GM18868 (cell line): ENCODE results near the gene VPS9D1.
"Not testable (repeated sequence)": the region's sequence is repeated elsewhere in the genome, so short reads cannot be mapped to it uniquely, and the experiment has no call there.

Source experiments
- ATAC-seq: cut with Tn5 transposase; IDR thresholded peaks from one replicate; pipeline ENCODE4 v1.9.1; 2021; ENCODE audit warnings: mild to moderate bottlenecking, moderate library complexity; ENCODE audit not compliant: unreplicated experiment

The VPS9D1 gene

DNA sequence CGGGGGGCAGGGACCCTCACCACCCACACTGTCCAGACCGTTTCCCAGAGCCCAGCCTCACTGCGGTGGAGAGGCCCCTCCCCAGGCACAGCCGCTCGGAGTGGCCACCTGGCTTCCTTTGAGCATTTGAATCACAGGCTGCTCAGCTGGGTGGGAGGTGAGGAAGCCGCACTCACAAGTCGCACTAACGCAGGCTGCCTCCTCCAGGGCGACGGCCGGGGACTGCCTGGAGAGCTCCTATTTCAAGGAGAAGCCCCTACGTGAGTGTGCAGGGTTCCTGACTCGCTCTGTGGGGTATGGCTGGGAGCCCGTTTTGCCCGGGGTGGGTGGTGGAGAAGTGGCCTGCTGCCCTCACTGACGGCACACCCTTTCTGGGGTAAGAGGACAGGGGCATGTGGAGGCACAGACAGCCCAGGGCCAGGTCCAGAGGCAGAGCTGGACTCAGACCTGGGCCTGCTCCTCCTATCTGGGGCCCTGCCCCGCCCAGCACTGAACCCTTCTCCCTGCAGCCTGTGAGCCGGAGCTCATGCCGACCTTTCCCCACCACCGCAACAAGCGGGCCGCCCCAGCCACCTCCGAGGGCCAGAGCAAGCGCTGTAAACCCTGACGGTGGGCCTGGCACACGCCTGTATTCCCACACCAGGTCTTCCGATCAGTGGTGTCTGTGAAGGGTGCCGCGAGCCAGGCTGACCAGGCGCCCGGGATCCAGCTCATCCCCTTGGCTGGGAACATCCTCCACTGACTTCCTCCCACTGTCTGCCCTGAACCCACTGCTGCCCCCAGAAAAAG lies 25.4 kb downstream of the VPS9D1 start:
- ATAC-seq, result no peak

DNA sequence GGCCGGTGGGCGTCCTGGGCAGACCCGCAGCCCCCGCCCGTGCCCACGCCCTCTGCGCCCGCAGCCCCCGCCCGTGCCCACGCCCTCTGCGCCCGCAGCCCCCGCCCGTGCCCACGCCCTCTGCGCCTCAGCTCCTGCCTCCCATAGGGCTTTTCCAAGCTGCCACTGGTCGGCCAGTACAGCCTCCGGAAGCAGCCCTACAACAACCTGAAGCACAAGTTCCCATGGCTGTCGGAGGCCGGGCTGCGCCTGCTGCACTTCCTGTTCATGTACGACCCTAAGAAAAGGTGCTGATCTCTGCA lies 26.0 kb downstream of the VPS9D1 start:
- ATAC-seq, result not testable (repeated sequence)

DNA sequence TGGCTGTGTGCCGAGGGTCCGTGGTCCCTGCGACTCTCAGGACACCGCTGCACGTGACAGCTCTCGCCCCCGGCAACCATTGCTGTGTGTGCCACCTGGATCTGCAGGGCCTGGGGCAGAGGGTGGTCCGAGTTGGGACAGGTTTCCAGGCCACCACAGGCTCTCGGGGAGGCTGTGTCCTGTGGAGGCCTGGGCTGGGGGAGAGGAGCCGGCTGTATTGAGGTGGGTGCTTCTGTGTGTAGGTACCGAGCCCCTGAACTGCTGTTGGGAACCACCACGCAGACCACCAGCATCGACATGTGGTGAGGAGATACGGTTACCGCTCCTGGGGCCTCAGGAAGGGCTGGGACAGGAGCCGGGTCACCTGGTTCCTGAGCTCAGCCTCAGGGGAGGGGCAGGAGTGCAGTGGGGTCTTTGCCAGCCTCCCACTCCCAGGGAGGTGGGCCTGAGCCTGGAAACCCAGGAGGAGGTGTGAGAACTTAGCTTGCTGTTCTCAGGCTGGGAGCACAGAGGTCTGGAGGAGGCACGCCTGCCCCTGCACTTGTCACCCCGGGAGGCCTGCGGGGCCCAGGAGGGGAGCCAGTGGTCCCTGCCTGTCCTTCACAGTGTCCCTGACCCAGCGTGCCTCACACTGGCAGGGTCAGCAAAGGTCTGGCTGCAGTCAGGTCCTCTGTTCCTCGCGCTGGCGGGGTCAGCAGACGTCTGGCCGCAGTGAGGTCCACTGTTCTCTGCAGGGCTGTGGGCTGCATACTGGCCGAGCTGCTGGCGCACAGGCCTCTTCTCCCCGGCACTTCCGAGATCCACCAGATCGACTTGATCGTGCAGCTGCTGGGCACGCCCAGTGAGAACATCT lies 26.5 kb downstream of the VPS9D1 start:
- no peak for ATAC-seq

DNA sequence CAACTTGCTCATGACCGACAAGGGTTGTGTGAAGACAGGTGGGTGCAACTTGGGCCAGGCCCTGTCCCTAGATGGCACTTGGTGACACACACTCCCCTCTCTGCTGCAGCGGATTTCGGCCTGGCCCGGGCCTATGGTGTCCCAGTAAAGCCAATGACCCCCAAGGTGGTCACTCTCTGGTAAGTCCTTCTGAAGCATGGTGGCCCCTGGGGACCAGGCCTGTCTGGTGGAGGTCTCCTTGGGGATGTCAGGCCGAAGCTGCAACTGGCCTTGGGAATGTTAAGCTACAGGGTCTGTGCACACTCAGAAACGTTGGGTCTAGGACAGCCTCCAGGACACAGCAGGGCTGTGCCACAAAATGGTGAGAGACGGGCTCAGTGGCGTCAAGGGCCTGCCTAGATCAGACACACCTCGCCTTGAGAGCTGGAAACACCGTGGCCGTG lies 27.4 kb downstream of the VPS9D1 start:
- ATAC-seq, result no peak

DNA sequence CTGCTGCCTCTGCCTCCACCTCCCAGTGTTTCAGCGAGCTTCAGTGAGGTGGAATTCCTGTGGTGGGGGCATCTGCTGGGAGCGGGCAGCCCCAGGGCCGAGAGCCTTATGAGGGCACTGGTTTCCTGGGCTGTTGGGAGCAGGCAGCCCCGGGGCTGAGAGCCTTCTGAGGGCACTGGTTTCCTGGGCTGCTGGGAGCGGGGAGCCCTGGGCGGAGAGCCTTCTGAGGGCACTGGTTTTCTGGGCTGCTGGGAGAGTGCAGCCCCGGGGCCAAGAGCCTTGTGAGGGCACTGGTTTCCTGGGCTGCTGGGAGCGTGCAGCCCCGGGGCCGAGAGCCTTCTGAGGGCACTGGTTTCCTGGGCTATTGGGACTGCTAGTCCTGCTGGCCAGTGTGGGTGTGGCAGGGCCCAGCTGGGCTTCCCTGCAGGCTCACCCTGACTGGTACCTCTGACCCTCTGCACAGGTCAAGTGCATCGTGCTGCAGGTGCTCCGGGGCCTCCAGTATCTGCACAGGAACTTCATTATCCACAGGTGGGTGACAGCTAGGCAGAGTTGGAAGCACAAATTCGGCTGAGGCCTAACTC lies 28.6 kb downstream of the VPS9D1 start:
- ATAC-seq, result no peak

DNA sequence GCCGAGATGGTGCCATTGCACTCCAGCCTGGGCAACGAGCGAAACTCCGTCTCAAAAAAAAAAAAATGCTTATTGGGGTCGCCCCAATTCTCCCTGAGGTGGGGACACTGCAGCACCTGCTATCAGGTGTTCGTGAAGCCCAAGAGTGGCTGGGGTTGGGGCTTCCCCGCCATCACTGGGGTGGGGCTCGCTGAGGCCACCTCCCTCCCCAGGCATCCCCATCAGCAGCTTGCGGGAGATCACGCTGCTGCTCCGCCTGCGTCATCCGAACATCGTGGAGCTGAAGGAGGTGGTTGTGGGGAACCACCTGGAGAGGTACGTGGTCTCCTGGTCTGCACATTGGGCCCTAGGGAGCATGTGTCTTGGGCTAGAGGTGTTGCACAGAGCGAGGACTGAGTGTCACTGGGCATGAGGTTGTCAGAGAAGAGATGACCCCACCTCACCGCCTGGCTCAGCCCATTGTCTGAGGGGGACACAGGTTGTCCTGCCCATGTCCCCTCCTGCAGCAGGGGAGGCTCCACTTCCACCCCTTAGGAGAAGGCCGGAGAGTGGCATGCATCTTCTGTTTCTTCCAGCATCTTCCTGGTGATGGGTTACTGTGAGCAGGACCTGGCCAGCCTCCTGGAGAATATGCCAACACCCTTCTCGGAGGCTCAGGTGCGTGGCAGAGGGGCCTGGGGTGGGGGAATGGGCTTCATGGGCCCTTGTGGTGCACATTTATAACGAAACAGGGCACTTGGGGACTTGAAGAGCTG lies 29.3 kb downstream of the VPS9D1 start:
- no peak for ATAC-seq

DNA sequence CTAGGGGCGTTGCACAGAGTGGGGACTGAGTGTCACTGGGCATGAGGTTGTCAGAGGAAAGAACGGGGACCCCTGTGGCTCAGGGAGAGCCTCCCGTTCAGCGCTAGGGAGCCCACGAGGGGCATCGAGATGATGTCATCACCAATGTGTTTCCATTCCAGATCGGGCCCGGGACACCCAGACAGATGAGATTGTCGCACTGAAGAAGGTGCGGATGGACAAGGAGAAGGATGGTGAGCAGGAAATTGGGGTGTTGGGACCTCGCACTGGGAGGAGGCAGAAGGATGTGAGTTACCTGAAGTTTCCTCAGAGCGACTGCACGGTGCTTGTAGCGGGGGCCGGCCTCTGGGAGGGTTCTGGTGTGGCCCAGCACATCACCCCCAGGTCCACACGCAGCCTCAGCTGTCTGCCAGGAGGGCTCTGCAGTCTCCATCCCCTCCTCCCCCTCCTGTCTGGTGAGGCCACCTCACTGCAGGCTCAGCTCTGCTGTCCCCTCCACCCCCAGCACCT lies 30.3 kb downstream of the VPS9D1 start:
- no peak for ATAC-seq

DNA sequence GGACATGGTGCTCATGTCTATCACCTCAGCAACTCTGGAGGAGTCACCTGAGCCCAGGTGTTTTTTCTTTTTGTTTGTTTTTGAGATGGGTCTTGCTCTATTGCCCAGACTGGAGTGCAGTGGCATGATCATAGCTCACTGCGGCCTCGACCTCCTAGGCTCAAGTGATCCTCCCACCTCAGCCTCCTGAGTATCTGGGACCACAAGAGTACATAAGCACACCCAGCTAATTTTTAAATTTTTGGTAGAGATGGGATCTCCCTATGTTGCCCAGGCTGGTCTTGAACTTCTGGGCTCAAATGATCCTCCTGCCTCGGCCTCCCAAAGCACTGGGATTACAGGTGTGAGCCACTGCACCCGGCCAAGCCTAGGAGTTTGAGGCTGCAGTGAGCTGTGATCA lies 31.1 kb downstream of the VPS9D1 start:
- ATAC-seq, result not testable (repeated sequence)

DNA sequence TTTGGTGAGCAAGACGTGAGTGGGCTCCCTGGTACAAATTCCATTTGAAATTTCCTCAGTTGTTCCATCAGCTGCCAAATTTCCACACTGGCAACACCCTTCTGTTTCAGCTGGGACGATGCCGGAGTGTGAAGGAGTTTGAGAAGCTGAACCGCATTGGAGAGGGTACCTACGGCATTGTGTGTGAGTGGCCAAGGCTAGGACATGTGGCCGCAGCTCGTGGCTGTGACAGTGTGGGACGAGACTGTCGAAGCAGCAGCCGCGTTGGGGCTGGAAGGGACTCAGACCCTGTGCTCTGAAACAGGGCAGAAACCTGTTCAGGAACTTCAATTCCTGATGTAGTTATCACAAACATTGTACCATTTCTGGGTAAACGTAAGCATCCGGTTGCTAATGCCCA lies 31.6 kb downstream of the VPS9D1 start:
- no peak for ATAC-seq

DNA sequence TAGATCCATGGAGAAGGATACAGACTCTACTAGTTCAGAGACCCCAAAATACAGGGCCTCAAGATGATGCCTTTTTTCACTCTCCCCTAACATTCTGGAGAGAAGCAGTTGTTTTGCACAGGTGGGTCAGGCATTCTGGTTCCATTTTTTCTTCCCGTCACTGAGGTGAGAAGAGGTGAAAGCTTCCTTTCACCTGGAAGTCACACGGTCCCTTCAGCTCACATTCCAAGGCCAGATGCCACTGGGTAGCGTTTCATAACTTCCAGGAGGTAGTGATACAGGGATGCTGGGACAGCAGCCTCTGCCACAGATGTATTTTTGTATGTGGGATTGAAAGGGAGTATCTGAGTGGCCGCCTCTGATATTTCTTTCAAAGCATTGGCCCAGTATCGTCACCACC lies 32.3 kb downstream of the VPS9D1 start:
- ATAC-seq, result no peak

DNA sequence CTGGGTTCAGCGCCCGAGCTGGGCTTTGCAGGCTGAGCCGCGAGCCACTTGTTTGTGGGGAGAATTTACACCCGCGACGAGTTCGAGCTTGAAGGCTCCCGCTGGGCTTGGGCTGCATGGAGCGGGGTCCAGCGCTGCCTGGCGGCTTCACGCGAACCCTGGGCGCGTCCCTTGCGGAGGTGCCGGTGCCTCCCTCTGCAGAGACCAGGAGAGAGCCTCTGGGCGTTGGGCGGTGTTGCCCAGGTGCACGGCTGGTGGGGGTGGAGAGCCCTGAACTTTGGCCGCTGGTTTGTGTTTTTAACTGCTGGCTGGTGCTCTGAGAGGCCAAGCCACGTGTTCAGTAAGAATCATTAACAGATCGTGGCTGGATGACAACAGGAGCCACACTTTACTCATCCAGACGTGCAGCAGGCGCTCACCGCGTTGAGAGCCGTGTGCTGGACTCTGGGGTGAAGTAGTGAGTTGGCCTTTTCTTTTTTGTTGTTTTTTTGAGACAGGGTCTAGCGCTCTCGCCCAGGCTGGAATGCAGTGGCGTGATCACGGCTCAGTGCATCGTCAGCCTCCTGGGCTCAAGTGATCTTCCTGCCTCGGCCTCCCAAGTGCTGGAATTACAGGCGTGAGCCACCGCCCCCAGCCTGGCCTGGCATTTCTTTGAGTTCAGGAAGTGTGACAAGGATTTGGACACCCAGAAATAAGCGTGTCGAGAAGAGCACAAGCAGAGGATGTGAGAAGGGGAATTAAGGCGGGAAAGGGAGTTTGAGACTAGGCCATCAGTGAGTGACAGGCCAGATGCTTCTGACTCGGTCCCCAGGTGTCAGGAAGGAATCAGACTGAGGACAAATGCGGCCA lies 33.4 kb downstream of the VPS9D1 start:
- ATAC-seq, result peak; percentile 10

DNA sequence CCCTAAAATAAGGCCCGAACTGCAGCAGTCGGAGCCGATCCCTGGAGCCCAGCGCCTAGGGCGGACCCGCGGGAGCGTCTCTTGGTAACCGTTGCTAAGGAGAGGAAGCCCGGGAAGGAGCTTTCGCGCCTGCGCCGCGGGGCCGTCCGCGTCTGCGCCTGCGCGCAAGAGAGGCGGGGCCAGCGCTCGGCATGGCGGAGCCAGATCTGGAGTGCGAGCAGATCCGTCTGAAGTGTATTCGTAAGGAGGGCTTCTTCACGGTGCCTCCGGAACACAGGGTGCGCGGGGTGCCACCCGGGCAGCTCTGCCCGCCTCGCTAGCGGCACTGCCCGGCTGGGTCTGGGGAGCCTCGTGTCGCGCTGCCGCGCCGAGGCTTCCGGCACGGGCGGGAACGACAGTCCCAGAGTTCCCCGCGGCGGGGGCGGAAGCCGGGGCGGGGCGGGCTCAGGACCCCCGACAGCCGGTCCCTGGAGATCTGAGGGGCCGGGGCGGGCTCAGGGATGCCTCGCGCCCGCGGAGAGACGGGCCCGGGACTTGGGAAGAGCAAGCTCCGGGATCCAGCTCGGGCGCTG lies 34.1 kb downstream of the VPS9D1 start, which contains the start of gene CDK10:
Gene CDK10 (plus strand): TSS at position 170 of the 572 bp plus-strand sequence. CDS start 22 bp downstream, at position 192.
- peak; percentile 80 for ATAC-seq

DNA sequence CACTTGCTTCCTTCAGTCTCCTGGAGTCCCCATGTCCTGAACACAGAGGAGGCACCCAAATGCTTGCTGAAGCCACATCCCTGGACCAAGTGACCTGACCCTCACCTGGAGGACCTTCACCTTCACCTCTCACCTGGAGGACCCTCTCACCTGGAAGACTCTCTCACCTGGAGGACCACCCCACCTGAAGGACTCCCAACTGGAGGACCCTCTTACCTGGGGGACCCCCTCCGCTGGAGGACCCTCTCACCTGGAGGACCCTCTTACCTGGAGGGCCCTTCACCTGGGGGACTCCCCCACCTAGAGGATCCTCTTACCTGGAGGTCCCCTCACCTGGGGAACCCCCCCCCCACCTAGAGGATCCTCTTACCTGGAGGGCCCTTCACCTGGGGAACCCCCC lies 34.8 kb downstream of the VPS9D1 start:
- no peak for ATAC-seq

DNA sequence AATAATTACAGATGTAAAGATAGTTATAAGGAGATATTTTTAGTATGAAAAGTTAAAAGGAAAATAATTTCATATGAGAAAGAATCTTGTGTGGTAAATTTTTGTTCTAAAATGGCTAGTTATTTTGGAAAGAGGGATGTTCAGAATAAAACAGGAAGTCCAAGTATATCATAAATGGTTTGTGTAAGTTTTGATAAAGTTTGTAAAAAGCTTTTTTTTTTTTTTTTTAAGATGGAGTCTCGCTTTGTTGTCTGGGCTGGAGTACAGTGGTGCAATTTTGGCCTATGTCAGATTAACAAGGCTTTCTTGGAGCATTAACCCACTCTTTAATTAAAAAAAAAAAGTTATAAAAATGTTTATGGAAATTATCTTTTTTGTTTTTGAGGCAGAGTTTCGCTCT lies 42.4 kb downstream of the VPS9D1 start:
- no peak for ATAC-seq

DNA sequence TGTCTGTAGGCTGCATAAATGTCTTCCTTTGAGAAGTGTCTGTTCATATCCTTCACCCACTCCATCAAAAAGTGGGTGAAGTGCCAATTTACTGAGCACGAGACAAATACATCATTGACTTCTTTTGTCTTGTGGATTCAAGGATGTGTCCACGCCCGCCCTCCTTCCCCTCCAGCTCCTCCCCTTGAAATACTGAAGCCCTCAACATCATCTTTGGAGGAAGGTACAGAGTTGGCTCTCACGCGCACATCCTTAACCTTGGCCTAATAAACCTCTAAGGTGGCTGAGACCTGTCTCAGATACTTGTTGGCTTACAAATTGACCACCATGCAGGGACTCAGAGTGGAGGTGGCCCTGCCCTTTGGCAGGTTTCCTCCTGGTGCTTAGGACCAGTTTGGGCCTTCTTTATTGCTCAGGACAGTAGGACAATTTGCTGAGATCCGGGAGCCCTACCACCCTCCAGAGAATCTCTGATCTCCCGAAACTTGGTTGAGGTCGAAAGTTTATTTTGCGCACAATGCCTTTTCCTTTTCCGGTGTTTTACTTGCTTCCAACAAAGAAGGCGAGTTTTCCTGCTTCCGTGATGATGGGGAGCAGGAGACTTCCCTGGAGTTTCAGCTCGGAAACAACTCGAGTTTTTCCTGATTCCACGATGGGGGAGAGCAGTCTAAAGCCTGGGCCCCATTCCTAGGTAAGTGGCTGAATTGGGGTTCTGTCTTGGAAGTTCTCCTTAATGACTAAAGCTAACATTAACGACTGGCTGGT lies 48.3 kb downstream of the VPS9D1 start:
- ATAC-seq, result no peak

DNA sequence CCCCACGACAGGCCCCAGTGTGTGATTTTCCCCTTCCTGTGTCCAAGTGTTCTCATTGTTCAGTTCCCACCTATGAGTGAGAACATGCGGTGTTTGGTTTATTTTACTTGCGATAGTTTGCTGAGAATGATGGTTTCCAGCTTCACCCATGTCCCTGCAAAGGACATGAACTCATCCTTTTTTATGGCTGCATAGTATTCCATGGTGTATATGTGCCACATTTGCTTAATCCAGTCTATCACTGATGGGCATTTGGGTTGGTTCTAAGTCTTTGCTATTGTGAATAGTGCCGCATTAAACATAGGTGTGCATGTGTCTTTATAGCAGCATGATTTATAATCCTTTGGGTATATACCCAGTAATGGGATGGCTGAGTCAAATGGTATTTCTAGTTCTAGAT lies 49.1 kb downstream of the VPS9D1 start:
- not testable (repeated sequence) for ATAC-seq

DNA sequence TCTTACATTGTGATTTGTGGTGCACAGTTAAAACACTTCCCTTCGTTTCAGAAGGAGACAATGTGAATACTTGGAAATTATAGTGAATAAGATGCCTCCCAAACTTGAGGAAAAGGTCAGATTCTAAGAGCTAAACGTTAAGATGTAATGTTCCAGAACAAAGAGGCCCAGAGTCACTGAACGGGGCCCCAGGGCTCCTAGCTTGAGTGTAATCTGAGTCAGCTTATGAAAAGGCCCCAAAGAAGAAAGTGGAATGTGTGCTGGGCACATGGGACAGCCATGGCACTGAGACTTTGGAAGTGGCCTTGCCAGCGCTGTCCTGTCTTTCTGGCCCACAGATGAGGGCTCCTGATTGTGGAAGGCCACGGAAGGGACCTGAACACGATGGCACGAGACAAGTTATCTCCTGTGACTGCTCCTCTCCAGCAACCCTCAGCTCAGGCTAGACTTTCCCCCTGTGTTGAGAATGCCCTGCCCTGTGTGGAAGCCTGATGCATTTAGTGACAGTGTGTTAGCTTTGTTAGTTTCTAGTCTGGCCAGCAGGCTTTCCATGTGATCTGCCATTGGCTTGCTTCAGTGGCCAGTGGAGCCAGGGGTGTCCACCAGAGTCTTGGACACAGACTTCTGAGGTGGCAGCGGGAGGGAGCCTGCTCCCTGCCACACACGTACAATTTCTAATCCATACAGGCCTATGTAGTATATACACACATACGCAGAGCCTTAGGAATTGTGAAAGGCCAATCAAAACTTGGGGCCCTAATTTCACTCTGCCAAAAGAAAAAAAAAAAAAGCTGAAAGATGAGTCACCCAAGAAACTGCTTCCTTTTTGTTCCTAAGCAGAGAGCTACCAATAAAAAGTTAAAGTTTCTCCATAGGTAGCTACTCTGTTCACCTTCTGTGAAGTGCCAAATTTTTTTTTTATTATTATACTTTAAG lies 49.9 kb downstream of the VPS9D1 start:
- no peak for ATAC-seq

DNA sequence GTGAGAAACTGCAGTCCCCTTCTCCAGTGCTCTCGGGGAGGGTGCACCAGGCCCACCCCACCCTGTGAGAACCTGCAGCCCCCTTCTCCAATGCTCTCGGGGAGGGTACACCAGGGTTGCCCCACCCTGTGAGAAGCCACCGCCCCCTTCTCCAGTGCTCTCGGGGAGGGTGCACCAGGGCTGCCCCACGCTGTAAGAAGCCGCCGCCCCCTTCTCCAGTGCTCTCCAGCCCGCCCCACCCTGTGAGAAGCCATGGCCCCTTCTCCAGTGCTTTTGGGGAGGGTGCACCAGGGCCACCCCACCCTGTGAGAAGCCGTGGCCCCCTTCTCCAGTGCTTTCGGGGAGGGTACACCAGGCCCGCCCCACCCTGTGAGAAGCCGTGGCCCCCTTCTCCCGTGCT lies 50.9 kb downstream of the VPS9D1 start:
- ATAC-seq, result no peak
